GM08714 (cell line): ENCODE data around the gene HMCES.

Experiments
- H3K4me3 ChIP-seq: fragments of 200-500 bp; sonication (Bioruptor generic); 2 replicates; pipeline ENCODE4 v1.5.1; 2014; ENCODE audit warnings: mild to moderate bottlenecking, low read length, inconsistent platforms
- ZNF274 ChIP-seq: IDR thresholded peaks from 2 replicates; pipeline ENCODE4 v1.6.1; 2012; ENCODE audit warnings: mild to moderate bottlenecking, low read depth, low read length

The HMCES gene

GRCh38 chr3:129349791-129350190 lies 71.1 kb downstream of the HMCES start:
- no peak for TF ChIP-seq ZNF274
- H3K4me3 ChIP-seq = no peak overlapping the region

- no peak overlapping the region for H3K4me3 ChIP-seq
- TF ChIP-seq ZNF274 = no peak
Observed at GRCh38 chr3:129352045-129352444, 73.4 kb downstream of the HMCES start.

GRCh38 chr3:129352650-129353588 lies 74.2 kb downstream of the HMCES start:
- H3K4me3 ChIP-seq = no peak overlapping the region
- TF ChIP-seq ZNF274 = no peak

- no peak for TF ChIP-seq ZNF274
- no peak overlapping the region for H3K4me3 ChIP-seq
Observed at GRCh38 chr3:129353589-129353941, 74.9 kb downstream of the HMCES start.
